Glutamatergic neuron (in vitro differentiated cells): ENCODE results near the gene MADD. TPM values are rescaled to one million over a fixed set of nuclear protein-coding genes. Genes with fewer than 3 reads are reported as not detected.

Source experiments
- DNase-seq: peaks from one replicate; pipeline ENCODE4 v3.0.0; 2022
- H3K27ac Mint-ChIP-seq: one replicate; pipeline ENCODE4 v1.8.0; 2020; ENCODE audit warnings: mild to moderate bottlenecking, mixed read lengths, inconsistent platforms; ENCODE audit not compliant: unreplicated experiment
- H3K27me3 Mint-ChIP-seq: one replicate; pipeline ENCODE4 v1.8.0; 2020; ENCODE audit warnings: mild to moderate bottlenecking, moderate library complexity, mixed read lengths, inconsistent platforms; ENCODE audit not compliant: unreplicated experiment
- H3K36me3 Mint-ChIP-seq: one replicate; pipeline ENCODE4 v1.8.0; 2020; ENCODE audit warnings: mild to moderate bottlenecking, mixed read lengths, inconsistent platforms; ENCODE audit not compliant: unreplicated experiment
- H3K4me1 Mint-ChIP-seq: one replicate; pipeline ENCODE4 v1.8.0; 2020; ENCODE audit warnings: mild to moderate bottlenecking, low read depth, mixed read lengths, inconsistent platforms; ENCODE audit not compliant: unreplicated experiment
- H3K4me3 Mint-ChIP-seq: one replicate; pipeline ENCODE4 v1.8.0; 2020; ENCODE audit warnings: mild to moderate bottlenecking, mixed read lengths, inconsistent platforms; ENCODE audit not compliant: unreplicated experiment
- H3K9me3 Mint-ChIP-seq: one replicate; pipeline ENCODE4 v1.8.0; 2020; ENCODE audit warnings: mild to moderate bottlenecking, moderate library complexity, mixed read lengths, inconsistent platforms; ENCODE audit not compliant: unreplicated experiment
- total RNA-seq: library from RNA; stranded (reverse); fragmentation: NEBNext Ultra II Directional; extraction: Animal tissue kit (Norgen Biotek cat#: 25700); gene quantifications from one replicate; pipeline ENCODE4 v1.2.1, GENCODE V29; 2021; ENCODE audit not compliant: unreplicated experiment
- TF ChIP-seq, protein P1 (sequence below): fragments of 200-600 bp; sonication (generic); IDR thresholded peaks from one replicate; pipeline ENCODE4 v1.5.0; 2021; ENCODE audit not compliant: partially characterized antibody, unreplicated experiment

Gene MADD
- total RNA-seq, 1 donor from 2014 or later, result 115 TPM

DNA sequence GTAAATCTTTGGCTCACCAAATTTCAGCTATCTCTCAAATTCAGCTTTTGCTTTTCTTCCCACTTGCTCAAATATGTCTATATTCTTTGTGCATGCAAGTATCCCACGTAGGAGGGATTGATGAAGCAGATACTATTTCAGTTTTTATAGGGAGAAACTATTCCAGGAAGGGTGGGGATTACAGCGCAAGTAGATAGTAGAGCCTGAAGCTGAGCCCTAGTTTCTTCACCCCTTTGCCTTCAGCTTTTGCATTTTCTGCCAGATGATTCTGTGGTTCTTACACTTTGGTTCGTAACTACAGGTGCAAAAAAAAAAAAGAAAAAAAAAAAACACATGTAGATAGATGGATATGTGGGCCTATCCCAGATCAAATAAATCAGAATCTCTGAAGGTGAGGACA, 18.2 kb upstream of the MADD start:
- H3K4me1 Mint-ChIP-seq, result peaks cover 7% of the 10 kb centered on the region

DNA sequence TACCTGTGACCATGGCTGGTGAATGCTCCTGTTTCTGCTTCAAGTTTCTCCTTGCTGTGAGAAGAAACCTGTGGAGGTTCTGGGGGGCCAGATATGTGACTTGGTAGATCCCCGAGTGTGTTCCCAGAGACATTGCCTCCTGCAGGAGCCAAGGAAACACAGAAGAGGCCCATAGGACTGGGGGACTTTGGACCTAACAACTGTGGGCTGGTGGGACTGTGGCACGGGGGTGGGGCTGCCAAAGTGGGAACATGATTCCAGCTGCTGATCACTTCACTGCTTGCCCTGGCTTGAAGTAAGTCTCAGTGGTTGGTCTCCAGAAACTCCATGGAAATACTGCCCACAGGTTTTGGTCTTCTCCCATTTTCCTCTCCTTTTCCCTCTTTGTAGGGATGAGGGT, 16.3 kb upstream of the MADD start:
- DNase-seq, result no peak
- H3K9me3 Mint-ChIP-seq, result peaks cover 9% of the 10 kb centered on the region
- H3K27ac Mint-ChIP-seq, result no peak overlapping the region

More for the DNA sequence above, 18.2 kb upstream of the MADD start:
- TF ChIP-seq, protein P1, sequence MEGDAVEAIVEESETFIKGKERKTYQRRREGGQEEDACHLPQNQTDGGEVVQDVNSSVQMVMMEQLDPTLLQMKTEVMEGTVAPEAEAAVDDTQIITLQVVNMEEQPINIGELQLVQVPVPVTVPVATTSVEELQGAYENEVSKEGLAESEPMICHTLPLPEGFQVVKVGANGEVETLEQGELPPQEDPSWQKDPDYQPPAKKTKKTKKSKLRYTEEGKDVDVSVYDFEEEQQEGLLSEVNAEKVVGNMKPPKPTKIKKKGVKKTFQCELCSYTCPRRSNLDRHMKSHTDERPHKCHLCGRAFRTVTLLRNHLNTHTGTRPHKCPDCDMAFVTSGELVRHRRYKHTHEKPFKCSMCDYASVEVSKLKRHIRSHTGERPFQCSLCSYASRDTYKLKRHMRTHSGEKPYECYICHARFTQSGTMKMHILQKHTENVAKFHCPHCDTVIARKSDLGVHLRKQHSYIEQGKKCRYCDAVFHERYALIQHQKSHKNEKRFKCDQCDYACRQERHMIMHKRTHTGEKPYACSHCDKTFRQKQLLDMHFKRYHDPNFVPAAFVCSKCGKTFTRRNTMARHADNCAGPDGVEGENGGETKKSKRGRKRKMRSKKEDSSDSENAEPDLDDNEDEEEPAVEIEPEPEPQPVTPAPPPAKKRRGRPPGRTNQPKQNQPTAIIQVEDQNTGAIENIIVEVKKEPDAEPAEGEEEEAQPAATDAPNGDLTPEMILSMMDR, result no peak
- Mint-ChIP-seq H3K4me3 (no peak overlapping the region), H3K27me3 (peaks cover 4% of the 10 kb centered on the region), H3K27ac (no peak overlapping the region), H3K9me3 (peaks cover 8% of the 10 kb centered on the region), H3K36me3 (no peaks in the 10 kb centered on the region)
- DNase-seq, result no peak

GRCh38 chr11:47254386-47254785, 15.5 kb upstream of the MADD start:
- Mint-ChIP-seq H3K4me1 (peaks cover 12% of the 10 kb centered on the region), H3K27me3 (peaks cover 2% of the 10 kb centered on the region), H3K36me3 (no peaks in the 10 kb centered on the region), H3K9me3 (peaks cover 4% of the 10 kb centered on the region), H3K27ac (no peak overlapping the region), H3K4me3 (no peak overlapping the region)
- TF ChIP-seq, protein P1, result no peak
- no peak for DNase-seq

More for the DNA sequence above, 16.3 kb upstream of the MADD start:
- no peak overlapping the region for H3K4me3 Mint-ChIP-seq
- no peaks in the 10 kb centered on the region for H3K36me3 Mint-ChIP-seq
- TF ChIP-seq, protein P1, result no peak
- H3K4me1 Mint-ChIP-seq, result peaks cover 9% of the 10 kb centered on the region
- peaks cover 4% of the 10 kb centered on the region for H3K27me3 Mint-ChIP-seq

- DNase-seq, result no peak
- Mint-ChIP-seq H3K27me3 (peaks cover 2% of the 10 kb centered on the region), H3K4me1 (peaks cover 13% of the 10 kb centered on the region), H3K4me3 (no peak overlapping the region), H3K27ac (no peak overlapping the region), H3K36me3 (no peaks in the 10 kb centered on the region), H3K9me3 (peaks cover 4% of the 10 kb centered on the region)
- TF ChIP-seq, protein P1, result no peak
Measured at GRCh38 chr11:47256374-47256773, 13.6 kb upstream of the MADD start.

DNA sequence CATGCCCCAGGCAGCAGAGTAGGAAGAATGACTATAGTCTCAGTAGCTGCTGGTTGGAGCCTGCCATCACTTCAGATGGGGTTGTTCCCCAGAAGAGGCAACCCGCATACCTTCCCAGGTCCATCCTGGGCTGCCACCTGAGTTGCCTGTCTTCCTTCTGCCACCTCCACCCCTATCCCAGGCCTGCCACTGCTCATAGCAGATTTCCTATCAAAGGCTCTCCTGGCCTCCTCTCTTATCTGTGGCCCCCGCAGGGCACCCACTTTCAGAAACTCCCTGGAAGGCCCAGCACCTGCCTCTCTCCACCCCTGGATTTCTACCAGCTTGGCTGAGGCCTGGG, 12.8 kb upstream of the MADD start:
- no peak for DNase-seq
- H3K4me3 Mint-ChIP-seq, result no peak overlapping the region
- no peaks in the 10 kb centered on the region for H3K36me3 Mint-ChIP-seq
- peaks cover 2% of the 10 kb centered on the region for H3K27me3 Mint-ChIP-seq
- TF ChIP-seq, protein P1, result no peak
- H3K4me1 Mint-ChIP-seq, result peaks cover 13% of the 10 kb centered on the region
- no peak overlapping the region for H3K27ac Mint-ChIP-seq
- peaks cover 4% of the 10 kb centered on the region for H3K9me3 Mint-ChIP-seq
